Renal cortical epithelial cell (primary cell): Measurements from ENCODE around the gene CCDC85C. TPM values are rescaled to one million over a fixed set of nuclear protein-coding genes. Genes with fewer than 3 reads are reported as not detected.

Experiments used
- DNase-seq: peaks from one replicate; pipeline ENCODE4 v3.0.0-alpha.2; 2011; ENCODE audit warnings: low read depth
- total RNA-seq: library from RNA; depleted of rRNA; stranded (reverse); fragments of >200 nt; gene quantifications from 2 replicates; pipeline ENCODE4 v1.2.3, GENCODE V29; 2014

CCDC85C gene
- total RNA-seq, 1 donor from 2014 or later: 11.0 TPM

- no peak for DNase-seq
Observed at GRCh38 chr14:99605299-99605961, 1.4 kb upstream of the CCDC85C start.

GRCh38 chr14:99604766-99605298 is 825 bp upstream of the CCDC85C start:
- no peak for DNase-seq

DNA sequence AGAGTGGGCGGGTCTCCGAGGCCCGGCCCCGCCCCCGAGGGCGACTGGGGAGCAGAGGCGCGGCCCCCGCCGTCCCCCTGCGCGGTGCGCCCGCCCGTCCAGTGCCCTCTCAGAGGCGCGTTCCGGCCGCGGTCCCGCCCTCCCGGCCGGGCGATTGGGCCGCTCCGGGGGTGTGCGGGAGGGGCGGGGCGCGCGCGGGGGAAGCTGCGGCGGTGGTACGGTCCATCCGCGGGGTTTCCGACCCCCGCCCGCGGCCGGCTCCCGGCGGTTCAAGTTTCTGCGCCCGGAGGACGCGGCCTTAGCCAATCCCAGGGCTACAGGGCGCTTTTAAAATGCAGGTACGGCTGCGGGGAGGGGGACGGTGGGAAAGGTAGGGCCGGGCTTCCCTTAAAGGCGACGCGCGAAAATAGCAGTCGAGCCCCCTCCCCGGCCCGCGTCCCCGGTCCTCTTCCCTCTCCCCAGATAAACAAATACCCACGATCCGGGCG is 315 bp upstream of the CCDC85C start:
- peak; percentile 70 for DNase-seq

DNA sequence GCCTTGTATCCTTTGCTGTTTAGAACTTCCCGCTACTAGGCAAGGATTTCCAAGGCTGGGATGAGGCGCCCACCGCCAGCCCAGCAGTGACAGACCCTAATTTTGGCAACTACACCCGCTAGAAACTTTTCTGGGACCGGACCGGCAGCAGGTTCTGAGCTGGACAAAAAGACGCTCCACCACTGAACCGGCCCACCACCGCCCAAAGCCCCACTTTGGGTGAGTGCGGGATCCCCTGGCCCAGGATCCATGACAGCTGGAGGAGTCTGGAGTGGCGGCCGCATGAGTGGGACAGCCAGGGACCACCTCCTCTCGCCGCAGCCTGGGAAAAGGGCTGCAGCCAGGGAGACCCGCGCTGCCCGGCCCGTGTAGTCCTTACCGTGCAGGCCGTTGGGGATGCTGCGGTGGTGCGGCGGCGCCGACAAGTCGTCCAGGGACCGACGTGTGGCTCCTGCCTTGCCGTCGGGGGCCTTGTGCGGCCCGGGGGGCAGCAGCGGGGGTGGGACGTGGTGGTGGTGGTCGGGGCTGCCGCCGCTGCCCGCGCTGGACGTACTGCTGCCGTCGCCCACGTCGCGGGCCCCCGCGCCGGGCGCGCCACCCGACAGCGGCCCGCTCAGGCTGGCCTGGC is 1.1 kb downstream of the CCDC85C start:
- no peak for DNase-seq

DNA sequence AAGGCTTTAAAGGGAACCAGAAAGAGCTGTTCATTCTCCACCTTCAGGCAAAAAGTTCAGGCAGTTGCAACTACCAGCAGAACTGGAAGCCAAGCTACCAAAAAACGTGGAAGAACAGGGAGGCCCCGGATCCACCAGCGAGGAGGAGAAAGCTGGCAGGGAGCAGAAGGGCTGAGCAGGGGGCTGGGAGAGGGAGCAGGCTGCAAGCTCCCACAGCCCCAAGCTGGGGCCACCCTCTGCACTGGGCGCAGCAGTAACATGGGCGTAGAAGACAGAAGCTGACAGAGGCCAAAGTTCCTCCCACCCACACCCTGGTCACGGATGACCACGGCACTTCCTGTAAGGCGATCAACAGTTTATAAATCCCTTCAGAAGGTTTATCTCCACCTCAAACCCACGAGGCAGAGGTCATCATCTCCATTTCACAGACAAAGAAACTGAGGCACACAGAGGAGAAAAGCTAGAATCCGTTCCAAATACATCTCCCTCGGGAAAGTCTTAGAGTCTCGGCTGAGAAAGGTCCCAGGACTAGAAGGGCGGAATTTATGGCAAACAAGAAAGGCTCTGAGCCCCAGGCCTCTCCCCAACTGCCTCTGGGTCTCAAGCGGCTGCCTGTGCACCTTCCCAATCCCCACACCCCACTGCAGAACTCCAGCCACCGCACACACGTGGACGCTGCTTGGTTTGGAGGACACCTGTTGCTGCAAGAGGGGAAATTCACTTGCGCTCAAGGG is 1.8 kb downstream of the CCDC85C start:
- peak; percentile 33 for DNase-seq

GRCh38 chr14:99601361-99601831 is 2.6 kb downstream of the CCDC85C start:
- peak; percentile 53 for DNase-seq

DNA sequence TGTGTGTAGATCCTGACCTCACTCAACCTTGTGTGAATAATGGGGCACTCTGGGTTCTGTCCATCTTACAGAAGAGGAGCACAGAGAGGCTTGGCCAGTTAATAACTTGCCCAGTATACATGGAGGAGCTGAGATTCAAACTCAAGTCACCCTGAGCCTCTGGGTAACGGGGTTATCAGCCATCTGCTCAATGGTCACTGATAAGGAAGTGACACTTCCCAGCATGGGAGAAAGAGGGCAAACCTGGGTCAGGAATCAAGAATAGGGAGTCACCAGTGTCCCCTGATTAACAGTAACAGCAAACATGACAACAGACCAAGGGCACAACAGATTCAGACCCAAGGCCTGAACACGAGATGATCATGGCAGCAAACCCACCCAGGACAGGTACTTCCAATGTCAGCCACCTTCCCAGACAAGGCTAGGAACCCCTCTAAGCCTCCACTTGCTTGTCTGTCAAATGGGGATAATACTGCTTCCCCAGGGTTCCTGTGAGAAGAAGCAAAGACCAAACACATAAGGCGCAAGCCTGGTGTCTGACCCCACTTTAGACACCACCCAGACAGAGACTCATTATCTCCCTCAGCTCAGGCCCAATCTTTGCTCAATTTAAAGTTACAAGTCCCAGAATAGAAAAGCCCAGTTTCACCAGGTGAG is 3.6 kb downstream of the CCDC85C start:
- DNase-seq: no peak

DNA sequence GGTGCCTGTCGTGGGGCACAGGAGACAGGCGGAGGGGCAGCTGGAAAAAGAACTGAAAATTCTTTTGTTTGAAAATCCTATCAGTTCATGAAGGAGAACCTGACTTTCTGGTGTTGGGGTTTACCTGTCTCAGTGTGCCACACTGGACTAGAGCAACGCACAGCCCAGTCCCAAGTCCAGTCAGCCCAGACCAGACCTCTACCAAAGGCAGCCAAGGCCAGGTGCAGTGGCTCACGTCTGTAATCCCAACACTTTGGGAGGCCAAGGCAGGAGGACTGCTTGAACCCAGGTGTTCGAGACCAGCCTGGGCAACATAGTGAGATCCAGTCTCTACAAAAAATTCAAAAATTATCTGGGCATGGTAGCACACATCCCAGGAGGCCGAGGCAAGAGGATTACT is 4.6 kb downstream of the CCDC85C start:
- DNase-seq: no peak

DNA sequence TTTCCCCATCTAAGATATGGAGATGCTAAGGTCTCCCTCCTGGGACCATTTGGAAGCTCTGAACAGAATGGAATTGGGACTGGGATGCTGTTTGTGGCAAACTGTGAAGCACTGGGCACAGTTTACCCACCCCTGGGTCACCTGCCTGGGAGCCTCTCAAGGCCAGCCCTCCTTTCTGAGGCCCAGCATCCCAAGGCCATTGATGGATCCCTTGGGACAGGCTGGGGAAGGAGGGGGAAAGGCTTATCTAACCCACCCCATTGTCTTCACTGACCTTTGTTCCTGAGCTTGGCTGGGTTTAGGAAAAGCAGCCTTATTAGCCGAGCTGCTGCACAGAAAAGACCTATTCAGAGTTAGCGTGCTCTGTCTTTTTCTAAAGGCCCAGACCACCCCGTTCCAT is 5.2 kb downstream of the CCDC85C start:
- DNase-seq: no peak

DNA sequence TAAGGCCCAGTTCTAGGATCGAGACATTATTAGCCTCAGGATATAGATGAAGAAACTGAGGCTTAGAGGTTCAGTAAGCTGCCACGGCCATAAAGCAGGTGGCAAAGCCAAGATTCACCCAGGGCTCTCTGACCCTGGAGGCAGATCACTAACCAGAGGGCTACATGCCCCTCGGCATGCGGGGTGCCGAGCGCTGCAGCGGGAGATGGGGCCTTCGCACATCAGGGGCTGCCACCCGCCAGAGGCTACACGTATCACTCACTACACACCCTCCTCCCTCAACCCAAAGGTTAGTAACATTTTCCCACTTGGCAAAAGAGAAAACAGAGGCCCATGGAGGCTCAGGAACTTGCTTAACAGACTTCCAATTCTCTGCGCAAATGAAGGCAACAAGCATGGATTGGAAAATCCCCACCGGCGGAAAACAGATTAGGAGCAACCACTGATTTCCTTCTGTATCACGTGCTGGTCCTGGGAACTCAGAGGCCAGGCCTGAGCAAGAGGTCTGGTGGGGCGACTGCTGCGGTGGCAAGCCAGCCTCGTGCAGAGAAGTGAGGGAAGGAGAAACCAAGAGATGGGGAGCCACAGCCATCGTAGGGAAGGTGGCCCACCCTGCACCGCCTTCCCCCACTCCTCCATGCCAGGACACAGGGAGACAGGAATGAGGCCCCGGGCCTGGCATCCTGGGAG is 6.0 kb downstream of the CCDC85C start:
- no peak for DNase-seq

DNA sequence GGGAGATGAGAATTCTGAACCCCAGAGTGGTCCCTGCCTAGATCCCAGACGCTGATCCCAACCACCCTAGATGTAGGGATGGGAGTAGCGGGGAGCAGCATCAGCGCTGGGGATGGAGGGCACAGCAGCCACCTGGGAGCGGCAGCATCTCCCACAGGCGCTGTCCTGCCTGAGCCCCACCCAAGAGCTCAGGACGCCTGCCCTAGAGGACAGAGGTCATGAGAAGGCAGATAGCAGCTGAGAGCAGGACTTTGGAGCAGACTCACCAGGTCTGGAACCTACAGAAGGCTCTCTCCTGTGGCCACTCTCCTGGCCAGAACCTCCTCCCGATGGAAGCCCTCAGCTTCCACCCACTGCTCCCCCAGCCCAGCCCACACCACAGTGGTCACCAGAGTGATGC is 7.2 kb downstream of the CCDC85C start:
- no peak for DNase-seq

DNA sequence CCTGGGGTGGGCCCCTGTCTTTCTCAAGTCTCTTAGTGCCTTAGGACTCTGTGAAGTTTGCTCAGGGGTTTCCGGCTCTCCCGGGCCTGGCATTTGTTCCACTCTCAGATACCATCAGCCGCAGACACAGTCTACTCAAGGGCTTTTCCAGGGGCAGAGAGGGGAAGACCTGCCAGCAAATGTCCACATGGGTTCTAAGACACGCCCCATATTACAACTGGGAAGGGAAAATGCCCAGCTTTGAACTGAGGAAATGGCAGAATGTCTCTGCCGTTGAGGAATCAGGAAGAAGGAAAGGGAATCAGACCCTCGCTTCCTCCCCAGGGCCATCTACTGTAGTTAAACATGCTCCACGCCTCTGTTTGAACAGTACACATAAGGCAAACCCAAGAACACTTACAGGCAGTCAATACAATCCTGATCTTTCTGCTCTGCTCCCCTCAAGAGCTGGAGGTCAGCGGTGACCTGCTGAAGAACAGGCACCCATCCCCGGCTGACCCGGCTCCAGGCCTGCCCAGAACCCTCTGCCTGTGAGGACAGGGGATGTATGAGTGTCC is 7.9 kb downstream of the CCDC85C start:
- no peak for DNase-seq

DNA sequence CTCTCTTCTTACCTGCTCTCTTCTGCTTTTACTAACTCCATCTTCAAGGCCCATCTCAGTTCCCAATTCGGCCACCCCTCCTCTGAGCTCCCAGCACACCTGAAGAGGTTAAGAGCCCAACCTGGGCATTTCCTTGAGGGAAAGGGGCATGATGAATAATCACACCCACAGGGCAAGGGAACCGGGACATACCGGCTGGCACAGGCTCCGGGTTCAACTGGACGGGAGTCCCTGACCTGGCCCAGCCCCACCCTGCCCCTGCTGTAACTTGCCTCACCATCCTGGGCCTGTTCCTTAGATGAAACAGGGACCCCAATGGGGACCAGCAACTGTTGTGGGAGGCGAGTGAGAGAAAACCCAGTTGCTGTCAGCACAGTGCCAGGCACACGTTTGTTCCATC is 8.5 kb downstream of the CCDC85C start:
- no peak for DNase-seq

- no peak for DNase-seq
Observed at GRCh38 chr14:99595034-99595433, 9.0 kb downstream of the CCDC85C start.

DNA sequence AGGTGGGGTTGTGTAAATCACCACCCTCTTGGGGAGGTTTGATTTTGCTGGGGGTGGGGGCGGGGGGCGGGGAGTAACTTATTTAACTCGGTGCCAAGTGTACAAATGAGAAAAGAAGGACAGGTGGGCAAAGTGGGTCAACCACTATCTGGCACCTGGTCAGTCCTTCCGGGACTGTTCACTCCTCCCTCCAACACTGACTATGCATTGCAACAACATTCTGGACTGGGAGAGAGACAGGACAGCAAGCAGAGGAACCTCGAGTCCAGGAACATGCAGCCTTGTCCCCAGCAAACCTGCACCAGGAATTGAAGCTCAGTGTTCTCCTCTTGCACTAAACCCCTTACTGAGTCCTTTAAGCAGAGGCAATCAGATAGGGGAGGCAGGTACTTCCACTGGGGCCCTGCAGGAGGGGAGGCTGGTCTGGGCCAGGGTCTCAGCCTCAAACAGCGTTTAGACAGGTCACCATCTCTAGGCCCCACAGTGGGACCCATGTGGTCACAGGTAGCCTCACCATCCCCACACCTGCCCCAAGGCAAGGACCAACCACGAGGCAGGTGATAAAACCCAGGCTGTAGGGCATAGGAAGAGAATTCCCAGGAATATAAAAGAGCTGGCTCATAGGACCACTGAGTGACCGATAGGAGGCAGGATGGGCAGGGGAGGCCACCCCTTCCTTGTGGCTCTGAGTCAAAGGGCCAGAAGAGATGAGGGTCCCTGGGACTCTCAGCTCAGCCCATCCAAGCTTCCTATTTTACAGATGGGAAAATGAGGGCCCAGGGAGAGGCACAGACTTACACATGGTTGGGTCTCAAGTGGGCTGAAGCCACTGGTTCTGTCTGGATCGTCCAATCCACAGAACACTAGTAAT is 9.8 kb downstream of the CCDC85C start:
- DNase-seq: no peak

- no peak for DNase-seq
Observed at GRCh38 chr14:99592933-99593753, 10.9 kb downstream of the CCDC85C start.

GRCh38 chr14:99592394-99592793 is 11.6 kb downstream of the CCDC85C start:
- no peak for DNase-seq

GRCh38 chr14:99590746-99591555 is 13.1 kb downstream of the CCDC85C start:
- DNase-seq: peak; percentile 78
